NK-92 (cell line): ENCODE data around the gene DOLPP1.
"Not testable (repeated sequence)": the region's sequence is repeated elsewhere in the genome, so short reads cannot be mapped to it uniquely, and the experiment has no call there.

Experiments
- DNase-seq: peaks from one replicate; lab custom pipeline; 2025; ENCODE audit not compliant: unreplicated experiment; lab: John Stamatoyannopoulos, UW

Gene DOLPP1, protein sequence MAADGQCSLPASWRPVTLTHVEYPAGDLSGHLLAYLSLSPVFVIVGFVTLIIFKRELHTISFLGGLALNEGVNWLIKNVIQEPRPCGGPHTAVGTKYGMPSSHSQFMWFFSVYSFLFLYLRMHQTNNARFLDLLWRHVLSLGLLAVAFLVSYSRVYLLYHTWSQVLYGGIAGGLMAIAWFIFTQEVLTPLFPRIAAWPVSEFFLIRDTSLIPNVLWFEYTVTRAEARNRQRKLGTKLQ

GRCh38 chr9:129080601-129081387, at the start of gene DOLPP1:
DOLPP1 (plus strand) TSS chr9:129081111; CDS start chr9:129081132, 21 bp downstream.
- DNase-seq = peak; percentile 83

GRCh38 chr9:129031514-129031913, 49.4 kb upstream of the DOLPP1 start:
- DNase-seq = no peak

DNA sequence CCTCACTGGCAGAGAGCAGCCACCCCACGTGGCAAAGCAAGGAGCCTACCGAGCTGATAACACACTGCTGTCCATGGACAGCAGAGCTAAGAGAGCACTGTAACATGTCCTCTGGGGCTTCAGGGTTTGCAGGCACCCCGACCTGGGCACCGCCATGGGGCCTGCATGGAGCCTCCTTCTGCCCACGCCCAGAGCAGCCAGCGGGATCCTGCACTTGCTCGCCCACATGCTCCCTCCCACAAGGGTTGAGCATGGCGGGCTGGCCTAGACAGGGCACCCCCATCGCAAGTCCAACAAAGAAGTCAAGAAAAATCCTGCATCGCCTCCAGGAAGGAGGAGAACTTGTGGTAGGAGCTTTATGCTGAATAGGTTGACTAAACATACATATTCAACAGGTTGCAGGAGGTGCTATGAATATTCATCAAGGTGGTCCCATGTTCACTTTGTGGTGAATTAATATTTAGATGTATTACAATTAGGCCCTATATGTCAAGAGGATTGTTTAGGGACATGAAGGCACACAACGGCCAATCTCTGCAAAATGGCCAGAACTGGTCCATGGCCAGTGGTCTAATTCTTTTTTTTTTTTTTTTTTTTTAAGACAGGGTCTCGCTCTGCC, 48.3 kb upstream of the DOLPP1 start:
- no peak for DNase-seq

- no peak for DNase-seq
Observed at GRCh38 chr9:129033216-129033615, 47.7 kb upstream of the DOLPP1 start.

GRCh38 chr9:129035838-129036237, 45.1 kb upstream of the DOLPP1 start:
- DNase-seq = not testable (repeated sequence)

- DNase-seq = peak; percentile 71
Observed at GRCh38 chr9:129036241-129036922, 44.5 kb upstream of the DOLPP1 start, which contains the start of gene MIGA2. MIGA2 (plus strand) TSS chr9:129036626; CDS start chr9:129040595, 3,969 bp downstream.

- no peak for DNase-seq
Observed at GRCh38 chr9:129036923-129037766, 43.8 kb upstream of the DOLPP1 start.

GRCh38 chr9:129037767-129038098, 43.2 kb upstream of the DOLPP1 start:
- DNase-seq = no peak

GRCh38 chr9:129038109-129038852, 42.6 kb upstream of the DOLPP1 start:
- DNase-seq = no peak

GRCh38 chr9:129040113-129040643, 40.7 kb upstream of the DOLPP1 start:
- DNase-seq = no peak

DNA sequence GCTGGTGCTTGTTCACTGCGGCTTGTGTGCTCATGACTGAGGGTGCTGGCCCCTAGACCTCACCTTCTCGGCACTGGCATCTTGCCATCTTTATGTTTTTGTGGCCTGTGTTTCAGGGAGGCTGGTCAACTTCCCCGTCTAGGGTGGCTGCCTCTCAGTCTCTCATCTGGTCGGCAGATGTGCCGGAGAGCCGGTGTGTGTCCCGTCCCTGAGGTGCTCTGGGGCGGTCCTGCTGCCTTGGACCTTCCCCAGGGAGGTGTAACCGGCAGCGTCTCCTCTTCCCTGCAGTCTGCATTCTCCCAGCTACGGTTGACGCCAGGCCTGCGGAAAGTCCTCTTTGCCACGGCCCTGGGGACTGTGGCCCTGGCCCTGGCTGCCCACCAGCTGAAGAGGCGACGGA, 38.9 kb upstream of the DOLPP1 start:
- no peak for DNase-seq

- DNase-seq = no peak
Observed at GRCh38 chr9:129052592-129052991, 28.3 kb upstream of the DOLPP1 start.

DNA sequence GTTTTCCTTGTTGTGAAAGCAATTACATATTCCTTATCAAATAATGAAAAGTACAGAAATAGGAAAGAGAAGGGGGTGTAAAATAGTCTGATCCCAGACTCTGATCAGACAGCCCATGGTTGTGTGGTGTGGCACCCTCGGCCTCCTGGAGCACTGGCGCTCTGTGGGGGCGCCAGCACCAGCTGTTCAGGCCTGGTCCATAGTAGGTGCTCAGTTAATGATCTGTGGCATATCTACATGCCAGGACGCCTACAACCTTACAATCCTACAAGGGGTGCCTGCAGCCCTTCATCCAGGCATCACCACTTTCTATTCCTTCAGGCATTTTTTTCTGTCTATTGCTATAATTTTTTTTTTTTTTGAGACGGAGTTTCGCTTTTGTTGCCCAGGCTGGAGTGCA, 27.9 kb upstream of the DOLPP1 start:
- no peak for DNase-seq

DNA sequence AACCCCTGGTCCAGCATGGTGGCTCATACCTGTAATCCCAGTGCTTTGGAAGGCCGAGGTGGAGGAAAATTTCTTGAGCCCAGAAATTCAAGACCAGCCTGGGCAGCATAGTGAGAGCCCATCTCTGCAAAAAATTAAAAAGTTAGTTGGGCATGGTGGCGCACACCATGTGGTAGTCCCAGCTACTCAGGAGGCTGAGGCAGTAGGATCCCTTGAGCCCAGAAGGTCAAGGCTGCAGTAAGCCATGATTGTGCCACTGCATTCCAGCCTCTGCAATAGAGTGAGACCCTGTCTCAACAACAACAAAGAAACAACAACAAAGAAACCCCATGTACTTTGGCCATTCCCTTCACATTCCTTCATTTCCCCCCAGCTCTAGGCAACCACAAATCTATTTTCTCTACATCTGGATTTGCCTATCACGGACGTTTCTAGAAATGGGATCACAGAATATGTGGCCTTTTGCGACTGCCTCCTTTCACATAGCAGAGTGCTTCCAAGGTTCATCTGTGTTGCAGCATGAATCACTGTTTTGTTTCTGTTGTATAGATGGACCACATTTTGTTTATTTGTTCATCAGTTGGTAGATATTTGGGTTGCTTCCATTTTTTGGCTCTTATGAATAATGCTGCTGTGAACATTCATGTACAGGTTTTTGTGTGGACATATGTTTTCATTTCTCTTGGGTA, 26.6 kb upstream of the DOLPP1 start:
- no peak for DNase-seq

GRCh38 chr9:129058965-129059795, 21.7 kb upstream of the DOLPP1 start:
- DNase-seq = no peak

GRCh38 chr9:129059796-129060785, 20.8 kb upstream of the DOLPP1 start:
- no peak for DNase-seq

GRCh38 chr9:129060991-129061390, 19.9 kb upstream of the DOLPP1 start:
- DNase-seq = no peak
